Right lobe of liver (tissue), 4 donors: ENCODE results near the gene CFAP61.

Experiments
- POLR2A ChIP-seq: fragments of 450-650 bp; IDR thresholded peaks from one replicate; pipeline ENCODE4 v1.6.1; 2017; ENCODE audit warnings: antibody characterized with exemption, mild to moderate bottlenecking
- TF ChIP-seq, protein P1 (sequence below), 4 donors: fragments of 200-600 bp in 3 of 4; fragments of 450-650 bp in 1 of 4; IDR thresholded peaks; one replicate each; pipeline versions ENCODE4 v1.5.1 to v1.8.0; 2016 to 2022; ENCODE audit warnings: antibody characterized with exemption in 4 of 4, mild to moderate bottlenecking in 2 of 4
- donor health status: DM: no; HTN: no; CAD: no.
- donor health status: DM: no; HTN: no; CAD: no.
- donor health status: DM: no; HTN: yes; CAD: no.

DNA sequence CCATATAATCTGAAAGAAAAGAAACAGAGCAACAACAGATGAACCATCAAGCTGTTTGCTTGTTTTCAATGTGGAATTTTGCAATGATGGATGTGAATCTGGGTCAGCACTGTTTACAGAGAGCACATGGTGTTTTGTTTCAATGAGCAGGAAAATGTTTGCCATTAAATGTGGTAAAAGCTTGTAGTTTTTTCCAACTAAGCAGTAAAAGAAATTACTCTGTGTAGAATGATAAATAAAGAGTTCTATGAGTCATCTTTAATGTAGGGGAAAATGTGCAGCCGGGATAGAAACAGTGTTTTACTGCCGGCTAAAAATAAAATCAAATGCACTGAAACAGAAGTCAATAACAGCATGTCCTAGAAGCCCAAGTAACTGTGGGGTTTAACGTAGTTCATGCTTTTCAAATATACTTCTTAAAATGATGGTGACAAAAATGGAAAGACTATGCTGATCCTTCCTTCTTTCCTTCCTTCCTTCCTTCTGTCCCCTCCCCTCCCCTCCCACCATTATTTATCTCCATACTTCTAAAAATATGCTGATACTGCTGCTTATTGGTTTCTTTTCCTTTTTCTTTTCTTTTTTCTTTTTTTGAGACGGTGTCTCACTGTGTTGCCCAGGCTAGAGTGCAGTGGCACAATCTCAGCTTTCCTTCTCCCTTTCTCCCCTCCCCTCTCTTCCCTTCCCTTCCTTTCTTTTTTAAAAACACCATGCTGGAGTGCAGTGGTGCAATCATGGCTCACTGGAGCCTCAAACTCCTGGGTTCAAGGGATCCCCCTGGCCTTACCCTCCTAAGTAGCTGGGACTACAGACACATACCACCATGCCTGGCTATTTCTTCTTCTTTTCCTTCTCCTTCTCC, 41.5 kb upstream of the CFAP61 start:
- TF ChIP-seq, protein P1, sequence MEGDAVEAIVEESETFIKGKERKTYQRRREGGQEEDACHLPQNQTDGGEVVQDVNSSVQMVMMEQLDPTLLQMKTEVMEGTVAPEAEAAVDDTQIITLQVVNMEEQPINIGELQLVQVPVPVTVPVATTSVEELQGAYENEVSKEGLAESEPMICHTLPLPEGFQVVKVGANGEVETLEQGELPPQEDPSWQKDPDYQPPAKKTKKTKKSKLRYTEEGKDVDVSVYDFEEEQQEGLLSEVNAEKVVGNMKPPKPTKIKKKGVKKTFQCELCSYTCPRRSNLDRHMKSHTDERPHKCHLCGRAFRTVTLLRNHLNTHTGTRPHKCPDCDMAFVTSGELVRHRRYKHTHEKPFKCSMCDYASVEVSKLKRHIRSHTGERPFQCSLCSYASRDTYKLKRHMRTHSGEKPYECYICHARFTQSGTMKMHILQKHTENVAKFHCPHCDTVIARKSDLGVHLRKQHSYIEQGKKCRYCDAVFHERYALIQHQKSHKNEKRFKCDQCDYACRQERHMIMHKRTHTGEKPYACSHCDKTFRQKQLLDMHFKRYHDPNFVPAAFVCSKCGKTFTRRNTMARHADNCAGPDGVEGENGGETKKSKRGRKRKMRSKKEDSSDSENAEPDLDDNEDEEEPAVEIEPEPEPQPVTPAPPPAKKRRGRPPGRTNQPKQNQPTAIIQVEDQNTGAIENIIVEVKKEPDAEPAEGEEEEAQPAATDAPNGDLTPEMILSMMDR (IDR thresholded peaks at IDR 0.05) = no peak
- no peak for TF ChIP-seq POLR2A
